GM12878 (cell line): ENCODE measurements around the gene RNF130. TPM values are rescaled to one million over a fixed set of nuclear protein-coding genes. Genes with fewer than 3 reads are reported as not detected.

Experiments
- ATF7 ChIP-seq: fragments of 450-650 bp; IDR thresholded peaks from 2 replicates; pipeline ENCODE4 v1.6.1; 2016; ENCODE audit warnings: low read depth, mild to moderate bottlenecking
- BACH1 ChIP-seq: fragments of 450-650 bp; IDR thresholded peaks from 2 replicates; pipeline ENCODE4 v1.6.1; 2017; ENCODE audit warnings: mild to moderate bottlenecking, borderline replicate concordance
- BCL11A ChIP-seq: IDR thresholded peaks from 2 replicates; pipeline ENCODE4 v1.6.1; 2011; ENCODE audit warnings: low read depth, low read length
- BHLHE40 ChIP-seq, 2 experiments: fragments of 450-650 bp in 1 of 2; IDR thresholded peaks; 2 replicates each; pipeline ENCODE4 v1.6.1; 2011 to 2017; ENCODE audit warnings: low read depth in 2 of 2, borderline replicate concordance in 1 of 2, improper control_type of control experiment in 1 of 2, low read length in 1 of 2, mild to moderate bottlenecking in 1 of 2
- CHD2 ChIP-seq: IDR thresholded peaks from 2 replicates; pipeline ENCODE4 v1.6.1; 2011; ENCODE audit warnings: low read depth, low read length, improper control_type of control experiment, borderline replicate concordance
- EED ChIP-seq: sonication (generic); IDR thresholded peaks from 2 replicates; pipeline ENCODE4 v1.6.1; 2016; ENCODE audit warnings: antibody characterized with exemption, low read depth
- HDAC6 ChIP-seq: fragments of 200-600 bp; sonication (generic); IDR thresholded peaks from one replicate; pipeline ENCODE4 v1.8.0; 2017; ENCODE audit warnings: antibody characterized with exemption; ENCODE audit not compliant: unreplicated experiment
- MEF2B ChIP-seq: fragments of 450-650 bp; IDR thresholded peaks from 2 replicates; pipeline ENCODE4 v1.6.1; 2018; ENCODE audit warnings: mild to moderate bottlenecking, moderate library complexity; ENCODE audit not compliant: partially characterized antibody, poor library complexity, severe bottlenecking
- POLR2AphosphoS5 ChIP-seq: IDR thresholded peaks from 2 replicates; pipeline ENCODE4 v1.6.1; 2011; ENCODE audit warnings: mild to moderate bottlenecking, low read length, inconsistent platforms
- SIX5 ChIP-seq: IDR thresholded peaks from 2 replicates; pipeline ENCODE4 v1.6.1; 2011; ENCODE audit warnings: mild to moderate bottlenecking, low read depth, low read length, moderate library complexity; ENCODE audit not compliant: severe bottlenecking
- SMC3 ChIP-seq: IDR thresholded peaks from 2 replicates; pipeline ENCODE4 v1.6.1; 2011; ENCODE audit warnings: low read length, improper control_type of control experiment, borderline replicate concordance
- SP1 ChIP-seq: IDR thresholded peaks from one replicate; pipeline ENCODE4 v1.6.1; 2011; ENCODE audit warnings: low read depth, low read length
- TCF7 ChIP-seq: IDR thresholded peaks from 2 replicates; pipeline ENCODE4 v1.6.1; 2014; ENCODE audit warnings: antibody characterized with exemption, borderline replicate concordance
- ZNF274 ChIP-seq: IDR thresholded peaks from one replicate; pipeline ENCODE4 v1.8.0; 2011; ENCODE audit not compliant: insufficient read length, insufficient read depth
- ZNF384 ChIP-seq: IDR thresholded peaks from 2 replicates; pipeline ENCODE4 v1.6.1; 2012; ENCODE audit warnings: low read depth, mild to moderate bottlenecking, low read length, improper control_type of control experiment, borderline replicate concordance
- polyA plus RNA-seq, 11 experiments: library from polyadenylated mRNA; depleted of rRNA in 4 of 11; unstranded in 6 of 11; stranded (reverse) in 5 of 11; fragments of >200 nt; fragmentation: Nextera tagmentation in 4 of 11; fragmentation: Illumina TruSeq in 1 of 11; extraction: Ambion mirVana in 4 of 11; extraction: Trizol in 1 of 11; gene quantifications; 1 replicate in 1 of 11; 2 replicates in 10 of 11; pipeline versions ENCODE4 v1.2.1 to v1.2.3, GENCODE V29; 2011 to 2016; ENCODE audit warnings: inconsistent platforms in 2 of 11, missing spikeins in 2 of 11, low read depth in 1 of 11
- total RNA-seq, 4 experiments: library from RNA; depleted of rRNA in 3 of 4; stranded (reverse); fragments of >200 nt in 3 of 4; fragmentation: Illumina TruSeq in 1 of 4; extraction: Trizol in 1 of 4; gene quantifications; 2 replicates each; pipeline versions ENCODE4 v1.2.1 to v1.2.3, GENCODE V29; 2013 to 2021
- TF ChIP-seq, protein P1 (sequence below): fragments of 450-650 bp; IDR thresholded peaks from 2 replicates; pipeline ENCODE4 v1.6.1; 2018; ENCODE audit warnings: mild to moderate bottlenecking, low read depth, moderate library complexity; ENCODE audit not compliant: partially characterized antibody
- TF ChIP-seq, protein P2 (sequence below): fragments of 450-650 bp; IDR thresholded peaks from 2 replicates; pipeline ENCODE4 v1.6.1; 2017; ENCODE audit warnings: borderline replicate concordance
- TF ChIP-seq, protein P3 (sequence below): fragments of 450-650 bp; formaldehyde crosslinking; IDR thresholded peaks from 2 replicates; pipeline ENCODE4 v1.5.0; 2022; ENCODE audit warnings: mild to moderate bottlenecking, missing genetic modification characterization
- TF ChIP-seq, protein P4 (sequence below): IDR thresholded peaks from 2 replicates; pipeline ENCODE4 v1.6.1; 2011; ENCODE audit warnings: low read depth, low read length, improper control_type of control experiment, borderline replicate concordance

The RNF130 gene
- total and polyA plus RNA-seq, 10 of the 15 experiments (the other 5 are each of a cell fraction or from before 2014, with no cell fraction given) = 0.04 to 0.36 (median 0.11) TPM; not detected in 1

DNA sequence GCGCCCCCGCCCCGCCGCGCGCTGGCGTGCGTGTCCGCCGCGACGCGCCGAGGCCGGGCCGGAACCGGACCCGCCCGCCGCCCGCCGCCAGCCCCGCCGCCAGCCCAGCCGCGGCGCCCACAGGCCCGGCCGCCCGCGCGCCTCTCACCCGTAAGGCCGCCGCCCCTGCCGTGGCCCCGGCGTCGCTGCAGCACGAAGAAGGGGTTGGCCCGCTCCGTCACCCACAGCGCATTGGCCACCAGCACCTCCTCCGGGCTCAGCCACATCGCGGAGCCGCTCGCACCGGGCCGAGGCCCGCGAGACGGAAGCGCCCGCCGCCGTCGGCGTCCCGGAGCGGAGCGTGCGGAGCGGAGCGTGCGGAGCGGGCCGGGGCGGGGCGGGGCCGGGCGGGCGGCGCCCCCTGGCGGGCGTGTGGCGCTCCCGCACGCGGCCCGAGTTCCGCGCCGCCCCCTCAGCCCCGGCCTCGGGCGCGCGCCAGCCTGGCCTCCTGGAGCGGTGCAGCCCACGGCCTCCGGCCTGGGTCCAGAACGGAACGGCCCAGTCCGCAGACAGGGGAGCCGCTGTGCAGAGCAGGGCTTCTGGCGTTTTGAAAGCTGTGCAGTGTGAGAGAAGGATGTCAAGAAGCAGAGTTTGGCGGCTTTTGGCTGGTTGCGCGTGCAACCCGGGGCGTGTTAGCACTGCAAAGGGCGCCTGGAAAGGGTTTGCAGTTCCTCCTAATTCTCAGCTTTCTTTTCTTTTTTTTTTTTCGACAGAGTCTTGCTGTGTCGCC lies 163.8 kb downstream of the RNF130 start, which contains the start of gene TBC1D9B (continued):
- TF ChIP-seq, protein P1, sequence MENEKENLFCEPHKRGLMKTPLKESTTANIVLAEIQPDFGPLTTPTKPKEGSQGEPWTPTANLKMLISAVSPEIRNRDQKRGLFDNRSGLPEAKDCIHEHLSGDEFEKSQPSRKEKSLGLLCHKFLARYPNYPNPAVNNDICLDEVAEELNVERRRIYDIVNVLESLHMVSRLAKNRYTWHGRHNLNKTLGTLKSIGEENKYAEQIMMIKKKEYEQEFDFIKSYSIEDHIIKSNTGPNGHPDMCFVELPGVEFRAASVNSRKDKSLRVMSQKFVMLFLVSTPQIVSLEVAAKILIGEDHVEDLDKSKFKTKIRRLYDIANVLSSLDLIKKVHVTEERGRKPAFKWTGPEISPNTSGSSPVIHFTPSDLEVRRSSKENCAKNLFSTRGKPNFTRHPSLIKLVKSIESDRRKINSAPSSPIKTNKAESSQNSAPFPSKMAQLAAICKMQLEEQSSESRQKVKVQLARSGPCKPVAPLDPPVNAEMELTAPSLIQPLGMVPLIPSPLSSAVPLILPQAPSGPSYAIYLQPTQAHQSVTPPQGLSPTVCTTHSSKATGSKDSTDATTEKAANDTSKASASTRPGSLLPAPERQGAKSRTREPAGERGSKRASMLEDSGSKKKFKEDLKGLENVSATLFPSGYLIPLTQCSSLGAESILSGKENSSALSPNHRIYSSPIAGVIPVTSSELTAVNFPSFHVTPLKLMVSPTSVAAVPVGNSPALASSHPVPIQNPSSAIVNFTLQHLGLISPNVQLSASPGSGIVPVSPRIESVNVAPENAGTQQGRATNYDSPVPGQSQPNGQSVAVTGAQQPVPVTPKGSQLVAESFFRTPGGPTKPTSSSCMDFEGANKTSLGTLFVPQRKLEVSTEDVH = no peak
- TF ChIP-seq BHLHE40 (IDR thresholded peaks at IDR 0.05; ENCODE audit: borderline replicate concordance in 1 of 2, low read depth in 2 of 2, low read length in 1 of 2) = peak in 1 of 2 experiments; percentile 82; a peak in 2 of 4 replicates
- TF ChIP-seq, protein P2, sequence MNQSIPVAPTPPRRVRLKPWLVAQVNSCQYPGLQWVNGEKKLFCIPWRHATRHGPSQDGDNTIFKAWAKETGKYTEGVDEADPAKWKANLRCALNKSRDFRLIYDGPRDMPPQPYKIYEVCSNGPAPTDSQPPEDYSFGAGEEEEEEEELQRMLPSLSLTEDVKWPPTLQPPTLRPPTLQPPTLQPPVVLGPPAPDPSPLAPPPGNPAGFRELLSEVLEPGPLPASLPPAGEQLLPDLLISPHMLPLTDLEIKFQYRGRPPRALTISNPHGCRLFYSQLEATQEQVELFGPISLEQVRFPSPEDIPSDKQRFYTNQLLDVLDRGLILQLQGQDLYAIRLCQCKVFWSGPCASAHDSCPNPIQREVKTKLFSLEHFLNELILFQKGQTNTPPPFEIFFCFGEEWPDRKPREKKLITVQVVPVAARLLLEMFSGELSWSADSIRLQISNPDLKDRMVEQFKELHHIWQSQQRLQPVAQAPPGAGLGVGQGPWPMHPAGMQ = no peak
- TF ChIP-seq SMC3 = peak; percentile 18; the same call in 1 of the 2 replicates
- peak; percentile 64; the same call in 1 of the 2 replicates for TF ChIP-seq BACH1
- TF ChIP-seq POLR2AphosphoS5 = peak; percentile 45; the same call in 1 of the 2 replicates
- no peak for TF ChIP-seq HDAC6
- TF ChIP-seq SIX5 = no peak
- no peak for TF ChIP-seq MEF2B
- TF ChIP-seq TCF7 = no peak
- TF ChIP-seq, protein P3, sequence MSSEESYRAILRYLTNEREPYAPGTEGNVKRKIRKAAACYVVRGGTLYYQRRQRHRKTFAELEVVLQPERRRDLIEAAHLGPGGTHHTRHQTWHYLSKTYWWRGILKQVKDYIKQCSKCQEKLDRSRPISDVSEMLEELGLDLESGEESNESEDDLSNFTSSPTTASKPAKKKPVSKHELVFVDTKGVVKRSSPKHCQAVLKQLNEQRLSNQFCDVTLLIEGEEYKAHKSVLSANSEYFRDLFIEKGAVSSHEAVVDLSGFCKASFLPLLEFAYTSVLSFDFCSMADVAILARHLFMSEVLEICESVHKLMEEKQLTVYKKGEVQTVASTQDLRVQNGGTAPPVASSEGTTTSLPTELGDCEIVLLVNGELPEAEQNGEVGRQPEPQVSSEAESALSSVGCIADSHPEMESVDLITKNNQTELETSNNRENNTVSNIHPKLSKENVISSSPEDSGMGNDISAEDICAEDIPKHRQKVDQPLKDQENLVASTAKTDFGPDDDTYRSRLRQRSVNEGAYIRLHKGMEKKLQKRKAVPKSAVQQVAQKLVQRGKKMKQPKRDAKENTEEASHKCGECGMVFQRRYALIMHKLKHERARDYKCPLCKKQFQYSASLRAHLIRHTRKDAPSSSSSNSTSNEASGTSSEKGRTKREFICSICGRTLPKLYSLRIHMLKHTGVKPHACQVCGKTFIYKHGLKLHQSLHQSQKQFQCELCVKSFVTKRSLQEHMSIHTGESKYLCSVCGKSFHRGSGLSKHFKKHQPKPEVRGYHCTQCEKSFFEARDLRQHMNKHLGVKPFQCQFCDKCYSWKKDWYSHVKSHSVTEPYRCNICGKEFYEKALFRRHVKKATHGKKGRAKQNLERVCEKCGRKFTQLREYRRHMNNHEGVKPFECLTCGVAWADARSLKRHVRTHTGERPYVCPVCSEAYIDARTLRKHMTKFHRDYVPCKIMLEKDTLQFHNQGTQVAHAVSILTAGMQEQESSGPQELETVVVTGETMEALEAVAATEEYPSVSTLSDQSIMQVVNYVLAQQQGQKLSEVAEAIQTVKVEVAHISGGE (CRISPR knock-in tag) = no peak
- no peak for TF ChIP-seq ZNF384
- no peak for TF ChIP-seq ATF7
- TF ChIP-seq, protein P4, sequence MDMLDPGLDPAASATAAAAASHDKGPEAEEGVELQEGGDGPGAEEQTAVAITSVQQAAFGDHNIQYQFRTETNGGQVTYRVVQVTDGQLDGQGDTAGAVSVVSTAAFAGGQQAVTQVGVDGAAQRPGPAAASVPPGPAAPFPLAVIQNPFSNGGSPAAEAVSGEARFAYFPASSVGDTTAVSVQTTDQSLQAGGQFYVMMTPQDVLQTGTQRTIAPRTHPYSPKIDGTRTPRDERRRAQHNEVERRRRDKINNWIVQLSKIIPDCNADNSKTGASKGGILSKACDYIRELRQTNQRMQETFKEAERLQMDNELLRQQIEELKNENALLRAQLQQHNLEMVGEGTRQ = no peak
- TF ChIP-seq BCL11A = no peak
- TF ChIP-seq SP1 = peak; percentile 21
- no peak for TF ChIP-seq ZNF274
- no peak for TF ChIP-seq CHD2
- no peak for TF ChIP-seq EED
